Measurements from ENCODE around the gene FAM180A.
A peak's percentile ranks its signal among the peaks of the same experiment; 100 is the strongest.

FAM180A gene

DNA sequence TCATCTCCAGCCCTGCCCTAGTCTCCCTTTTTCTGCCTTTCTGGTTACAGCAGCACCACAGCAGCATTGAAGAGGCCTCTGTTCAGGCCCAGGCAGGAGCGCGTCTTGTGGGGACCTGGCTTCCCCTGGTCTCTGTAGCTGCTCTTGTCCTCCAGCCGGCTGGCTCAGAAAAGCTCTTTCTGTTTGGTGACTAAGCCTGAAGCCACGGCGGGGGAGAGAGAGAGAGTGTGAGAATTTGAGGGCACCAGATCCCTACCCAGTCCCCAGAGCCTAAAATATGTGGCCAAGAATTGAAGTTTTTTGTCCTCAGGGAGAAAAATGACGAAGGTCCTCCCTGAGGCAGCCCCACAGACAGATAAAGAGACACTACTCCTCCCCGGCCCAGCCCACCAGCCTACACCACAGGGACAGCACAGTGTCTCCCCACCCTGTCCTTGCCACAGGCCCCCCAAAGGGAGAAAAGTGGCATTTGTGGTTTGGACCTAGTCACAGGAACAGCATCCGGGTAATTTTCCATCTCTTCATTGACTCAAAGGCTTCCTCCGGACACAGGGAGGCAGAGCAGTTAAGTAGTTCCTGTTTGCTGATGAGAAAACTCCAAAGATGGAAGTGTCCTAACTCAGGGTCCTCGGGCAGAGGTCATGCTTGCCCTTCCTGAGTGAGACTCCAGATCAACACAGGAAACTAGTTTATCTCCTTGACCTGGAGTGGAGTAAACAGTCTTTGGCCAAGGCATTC lies 13.3 kb upstream of the FAM180A start:
- TF ChIP-seq, protein P1, sequence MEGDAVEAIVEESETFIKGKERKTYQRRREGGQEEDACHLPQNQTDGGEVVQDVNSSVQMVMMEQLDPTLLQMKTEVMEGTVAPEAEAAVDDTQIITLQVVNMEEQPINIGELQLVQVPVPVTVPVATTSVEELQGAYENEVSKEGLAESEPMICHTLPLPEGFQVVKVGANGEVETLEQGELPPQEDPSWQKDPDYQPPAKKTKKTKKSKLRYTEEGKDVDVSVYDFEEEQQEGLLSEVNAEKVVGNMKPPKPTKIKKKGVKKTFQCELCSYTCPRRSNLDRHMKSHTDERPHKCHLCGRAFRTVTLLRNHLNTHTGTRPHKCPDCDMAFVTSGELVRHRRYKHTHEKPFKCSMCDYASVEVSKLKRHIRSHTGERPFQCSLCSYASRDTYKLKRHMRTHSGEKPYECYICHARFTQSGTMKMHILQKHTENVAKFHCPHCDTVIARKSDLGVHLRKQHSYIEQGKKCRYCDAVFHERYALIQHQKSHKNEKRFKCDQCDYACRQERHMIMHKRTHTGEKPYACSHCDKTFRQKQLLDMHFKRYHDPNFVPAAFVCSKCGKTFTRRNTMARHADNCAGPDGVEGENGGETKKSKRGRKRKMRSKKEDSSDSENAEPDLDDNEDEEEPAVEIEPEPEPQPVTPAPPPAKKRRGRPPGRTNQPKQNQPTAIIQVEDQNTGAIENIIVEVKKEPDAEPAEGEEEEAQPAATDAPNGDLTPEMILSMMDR (IDR thresholded peaks at IDR 0.05; ENCODE audit: low read depth, low read length) = no peak
- DNase-seq (ENCODE audit: extremely low read depth, low read depth) = no peak

DNA sequence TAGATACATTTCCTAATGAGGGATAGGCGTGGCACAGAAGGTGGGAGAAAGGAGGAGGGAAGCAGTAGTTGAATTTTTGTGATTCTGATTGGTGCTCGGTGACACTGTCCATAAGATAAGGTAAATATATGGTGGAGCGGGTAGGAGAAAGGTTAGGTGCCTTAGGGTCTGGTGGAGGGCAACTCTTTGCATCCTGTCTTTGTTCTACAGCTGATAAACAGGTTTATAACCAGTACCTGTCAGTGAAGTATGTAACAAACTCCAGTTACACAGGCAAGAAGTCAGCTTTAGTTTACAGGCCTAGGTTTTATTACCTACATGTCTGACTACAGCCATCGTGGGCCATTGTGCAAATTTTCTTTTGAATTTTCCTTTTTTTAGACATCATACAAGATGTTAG lies 10.9 kb upstream of the FAM180A start:
- TF ChIP-seq, protein P1 (IDR thresholded peaks at IDR 0.05; ENCODE audit: low read depth, low read length) = no peak
- DNase-seq (ENCODE audit: extremely low read depth, low read depth) = no peak

DNA sequence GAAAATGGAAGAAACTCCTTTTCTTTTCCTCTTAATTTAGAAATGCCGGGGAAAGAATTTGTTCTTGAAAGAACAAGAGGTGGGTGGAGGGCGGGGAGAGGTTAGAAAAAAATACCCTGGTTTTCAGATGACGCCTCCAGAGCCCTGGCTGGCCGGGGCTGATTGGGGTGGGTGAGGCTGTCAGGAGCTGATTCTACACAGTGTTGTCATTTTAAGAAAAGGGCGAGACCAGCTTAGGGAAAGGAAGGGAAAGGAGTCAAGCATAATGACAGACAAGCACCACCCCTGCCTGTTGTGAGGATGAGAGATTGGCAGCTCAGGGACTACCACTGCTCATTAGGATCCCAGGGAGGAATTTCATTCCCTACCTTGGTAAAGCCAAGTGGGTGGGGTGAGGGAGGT lies 9.9 kb upstream of the FAM180A start:
- no peak for DNase-seq (ENCODE audit: extremely low read depth, low read depth)
- TF ChIP-seq, protein P1 (IDR thresholded peaks at IDR 0.05; ENCODE audit: low read depth, low read length) = no peak

DNA sequence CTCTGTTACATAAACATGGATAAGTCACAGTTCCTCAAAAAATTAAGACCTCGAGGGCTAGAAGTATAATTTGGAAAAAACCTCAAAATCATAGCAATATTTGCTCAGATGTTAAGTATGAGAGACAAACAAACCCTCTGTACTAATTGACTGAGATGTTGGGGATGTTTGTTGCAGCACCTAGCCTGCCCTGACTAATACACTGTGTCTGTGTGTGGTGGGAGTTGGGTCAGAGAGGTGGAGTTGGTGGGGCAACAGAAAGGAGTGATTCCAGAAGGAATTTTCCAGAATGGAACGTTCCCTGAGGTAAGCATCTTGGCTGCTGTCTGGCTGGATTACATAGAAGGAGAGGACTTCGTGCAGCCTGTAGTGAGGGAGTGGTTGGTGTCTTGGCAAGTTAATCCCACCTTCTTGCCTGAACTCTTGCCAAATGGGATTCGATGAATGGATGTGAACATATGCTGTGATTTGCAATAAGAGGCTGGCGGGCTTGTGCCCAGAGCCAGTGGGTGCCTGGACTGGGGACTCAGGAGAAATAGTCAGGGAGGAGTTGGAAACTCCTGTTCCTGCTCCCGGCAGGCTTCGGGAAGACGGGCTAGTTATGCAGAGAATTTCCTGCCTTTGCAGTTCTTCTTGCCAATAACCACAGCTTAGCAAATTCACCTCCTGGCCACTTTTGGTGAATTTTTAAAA lies 9.3 kb upstream of the FAM180A start:
- DNase-seq (ENCODE audit: extremely low read depth, low read depth) = peak; percentile 44
- TF ChIP-seq, protein P1 (IDR thresholded peaks at IDR 0.05; ENCODE audit: low read depth, low read length) = no peak

DNA sequence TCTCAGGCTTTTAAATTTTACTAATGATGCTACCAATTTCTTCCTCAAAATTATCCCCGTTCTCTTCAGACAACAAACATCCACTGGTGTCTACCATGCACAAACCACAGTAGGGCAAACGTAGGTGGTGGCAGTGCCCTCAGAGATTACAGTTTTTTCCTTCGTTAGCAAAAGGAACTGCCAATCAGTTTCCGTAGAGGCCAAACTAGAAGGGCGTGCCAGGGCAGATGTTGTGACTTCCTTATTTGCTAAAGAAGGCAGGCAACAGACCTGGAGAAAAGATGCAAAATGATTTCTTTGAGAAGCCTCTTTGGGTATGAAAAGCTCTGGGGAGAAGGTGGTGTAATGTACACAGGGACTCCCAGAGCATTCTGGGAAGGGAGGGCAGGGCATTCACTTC lies 7.6 kb upstream of the FAM180A start:
- no peak for DNase-seq (ENCODE audit: extremely low read depth, low read depth)
- TF ChIP-seq, protein P1 (IDR thresholded peaks at IDR 0.05; ENCODE audit: low read depth, low read length) = no peak

DNA sequence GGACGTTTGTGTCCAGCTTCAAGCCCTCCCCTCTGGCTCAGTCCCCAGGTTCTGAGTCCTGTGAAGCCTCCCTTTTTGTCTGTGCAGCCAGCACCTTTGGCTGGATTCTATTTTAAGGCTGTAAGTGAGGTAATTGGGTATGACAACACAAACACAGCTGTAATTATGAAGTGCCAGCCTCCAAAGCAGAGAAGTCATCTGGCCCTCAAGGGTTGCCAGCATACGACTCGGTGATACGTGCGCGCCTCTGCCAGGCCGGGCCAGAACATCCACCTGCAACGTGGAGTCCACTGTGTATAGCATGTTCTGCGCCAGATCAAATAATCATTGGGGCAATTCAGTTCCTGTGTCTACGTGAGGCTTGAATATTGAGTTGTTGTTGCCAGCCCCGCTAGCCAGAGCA lies 6.7 kb upstream of the FAM180A start:
- DNase-seq (ENCODE audit: extremely low read depth, low read depth) = no peak
- TF ChIP-seq, protein P1 (IDR thresholded peaks at IDR 0.05; ENCODE audit: low read depth, low read length) = no peak
